IPS-20b (cell line): ENCODE measurements around the gene SLC6A18.

Experiments used
- H3K27ac ChIP-seq: one replicate; pipeline ENCODE4 v1.5.1; 2013; ENCODE audit warnings: low read length
- H3K27me3 ChIP-seq: 2 replicates; pipeline ENCODE4 v1.6.1; 2013; ENCODE audit warnings: mild to moderate bottlenecking, low read length, inconsistent platforms; ENCODE audit not compliant: insufficient read depth
- H3K36me3 ChIP-seq: 2 replicates; pipeline ENCODE4 v1.6.1; 2013; ENCODE audit warnings: low read depth, mild to moderate bottlenecking, inconsistent platforms, low read length, moderate library complexity; ENCODE audit not compliant: insufficient read depth
- H3K4me1 ChIP-seq: 2 replicates; pipeline ENCODE4 v1.6.1; 2013; ENCODE audit warnings: mild to moderate bottlenecking, control low read depth, inconsistent platforms, low read length, moderate library complexity; ENCODE audit not compliant: insufficient read depth
- H3K4me3 ChIP-seq: 2 replicates; pipeline ENCODE4 v1.5.1; 2013; ENCODE audit warnings: mild to moderate bottlenecking, low read length, inconsistent platforms
- H3K9ac ChIP-seq: 2 replicates; pipeline ENCODE4 v1.6.1; 2013; ENCODE audit warnings: low read depth, mild to moderate bottlenecking, inconsistent platforms, low read length, moderate library complexity
- H3K9me3 ChIP-seq: 2 replicates; pipeline ENCODE4 v1.6.1; 2013; ENCODE audit warnings: mild to moderate bottlenecking, low read depth, low read length, inconsistent platforms; ENCODE audit not compliant: insufficient read depth

SLC6A18 gene

DNA sequence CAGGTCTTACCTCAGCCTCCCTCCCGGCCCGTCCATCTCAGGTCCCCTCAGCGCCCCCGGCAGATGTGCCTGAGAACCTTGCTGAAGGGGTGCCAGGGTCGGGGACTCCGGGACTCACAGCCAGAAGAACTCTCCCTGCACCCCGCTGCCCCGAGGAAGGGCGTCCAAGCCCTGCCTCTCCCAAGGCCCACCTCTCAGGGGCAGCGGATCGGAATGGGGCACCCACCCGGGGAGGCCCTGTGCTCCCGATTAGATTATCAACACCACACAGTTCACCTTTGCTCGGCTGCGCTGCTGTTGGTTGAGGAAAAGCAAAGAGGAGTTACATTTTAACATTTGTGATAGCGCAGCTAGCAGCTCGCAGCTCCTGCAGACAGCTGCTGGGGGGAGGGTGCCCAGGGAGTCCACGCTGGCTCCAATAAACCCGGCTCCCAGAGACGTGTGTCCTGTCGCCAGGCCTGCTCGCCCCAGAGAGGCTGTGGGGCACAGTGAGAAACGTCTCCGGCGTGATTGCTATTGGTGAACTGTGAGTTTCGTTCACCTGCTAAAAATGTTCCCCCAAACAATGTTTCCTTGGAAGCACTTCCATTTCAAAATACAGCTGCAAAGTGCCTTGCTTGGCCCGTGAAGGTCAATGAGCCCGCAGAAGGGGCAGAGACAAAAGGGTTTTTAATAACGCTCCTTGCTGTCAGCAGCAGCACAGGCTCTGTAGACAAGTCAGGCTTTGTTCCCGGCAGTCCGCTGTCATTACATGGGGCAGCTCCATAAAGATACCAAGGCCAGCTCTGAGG, 42.4 kb upstream of the SLC6A18 start:
- H3K4me3 ChIP-seq, result no peak overlapping the region
- no peaks in the 10 kb centered on the region for H3K36me3 ChIP-seq
- H3K9me3 ChIP-seq, result no peaks in the 10 kb centered on the region
- no peak overlapping the region for H3K27ac ChIP-seq
- no peaks in the 10 kb centered on the region for H3K4me1 ChIP-seq
- H3K27me3 ChIP-seq, result no peaks in the 10 kb centered on the region
- H3K9ac ChIP-seq, result no peak overlapping the region

DNA sequence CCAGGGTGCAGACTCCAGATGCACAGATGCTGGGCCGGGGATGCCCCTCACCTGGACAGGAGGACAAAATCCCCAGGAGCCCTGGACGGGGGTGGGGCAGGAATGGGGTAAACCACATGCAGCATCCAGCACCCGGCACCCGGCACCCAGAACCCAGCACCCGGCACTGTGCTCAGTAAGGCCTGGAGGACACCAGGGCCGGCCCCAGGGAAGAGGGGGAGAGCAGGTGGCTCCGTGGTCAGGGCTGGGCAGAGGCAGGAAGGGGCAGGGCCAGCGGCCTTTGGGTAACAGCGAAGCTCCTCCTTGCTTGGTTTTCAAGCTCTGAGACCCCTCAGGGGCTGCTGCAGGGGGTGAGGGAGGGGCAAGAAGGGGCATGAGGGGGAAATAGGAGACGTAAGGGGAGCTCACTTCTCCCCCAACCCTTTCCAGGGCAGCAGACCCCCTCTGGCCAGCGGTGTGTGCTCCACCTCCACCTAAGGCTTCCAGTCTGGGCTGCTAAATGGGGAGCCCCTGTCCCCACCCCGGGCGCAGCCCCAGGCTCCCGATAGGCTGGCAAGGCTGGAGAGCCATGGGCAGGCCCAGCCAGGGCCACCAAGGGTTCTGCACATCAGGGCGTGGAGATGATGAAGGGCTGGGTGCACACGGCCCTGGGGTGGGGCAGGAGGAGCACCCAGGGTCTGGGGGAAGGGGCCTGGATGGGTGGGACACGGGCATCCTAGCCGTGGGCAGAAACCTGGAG, 41.6 kb upstream of the SLC6A18 start:
- Histone ChIP-seq H3K4me3 (no peak overlapping the region), H3K36me3 (no peaks in the 10 kb centered on the region), H3K27me3 (no peaks in the 10 kb centered on the region), H3K27ac (no peak overlapping the region), H3K9ac (no peak overlapping the region), H3K9me3 (no peaks in the 10 kb centered on the region), H3K4me1 (no peaks in the 10 kb centered on the region)

DNA sequence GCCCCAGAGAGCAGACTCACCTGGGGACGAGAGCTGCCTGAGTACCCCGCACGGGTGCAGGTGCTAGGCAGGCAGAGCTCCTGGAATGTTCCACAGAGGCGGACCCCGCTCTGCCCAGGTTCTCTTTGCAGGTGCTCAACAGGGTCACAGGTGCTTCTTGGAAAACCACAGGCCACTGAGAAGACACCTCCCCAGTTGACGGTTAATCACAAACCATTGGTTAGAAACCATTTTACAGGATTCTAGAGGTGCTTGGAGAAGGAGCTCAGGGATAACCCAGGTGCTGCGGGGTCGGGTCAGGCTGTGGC, 41.1 kb upstream of the SLC6A18 start:
- Histone ChIP-seq H3K9me3 (no peaks in the 10 kb centered on the region), H3K27ac (no peak overlapping the region), H3K36me3 (no peaks in the 10 kb centered on the region), H3K4me1 (no peaks in the 10 kb centered on the region), H3K27me3 (no peaks in the 10 kb centered on the region), H3K4me3 (no peak overlapping the region), H3K9ac (no peak overlapping the region)

DNA sequence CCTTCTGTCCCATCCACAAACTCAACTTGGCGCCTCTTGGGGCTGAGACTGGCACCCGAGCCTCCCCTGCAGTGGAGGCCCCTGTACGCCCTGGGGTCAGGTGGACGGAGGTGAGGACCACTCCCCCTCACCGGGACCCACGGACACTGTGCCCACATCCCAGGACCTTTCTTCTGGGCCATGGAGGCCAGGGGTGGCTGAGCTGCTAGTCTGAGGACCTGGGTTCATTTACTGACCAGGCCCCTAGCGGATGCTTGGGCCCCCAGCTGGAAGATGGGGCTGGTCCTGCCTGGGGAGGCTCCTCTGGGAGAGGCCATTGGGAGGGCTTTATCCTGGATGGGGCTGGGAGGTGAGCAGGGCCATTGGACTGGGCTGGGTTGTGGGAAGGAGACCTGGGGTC, 40.7 kb upstream of the SLC6A18 start:
- Histone ChIP-seq H3K4me3 (no peak overlapping the region), H3K27me3 (no peaks in the 10 kb centered on the region), H3K4me1 (no peaks in the 10 kb centered on the region), H3K27ac (no peak overlapping the region), H3K9me3 (no peaks in the 10 kb centered on the region), H3K36me3 (no peaks in the 10 kb centered on the region), H3K9ac (no peak overlapping the region)

DNA sequence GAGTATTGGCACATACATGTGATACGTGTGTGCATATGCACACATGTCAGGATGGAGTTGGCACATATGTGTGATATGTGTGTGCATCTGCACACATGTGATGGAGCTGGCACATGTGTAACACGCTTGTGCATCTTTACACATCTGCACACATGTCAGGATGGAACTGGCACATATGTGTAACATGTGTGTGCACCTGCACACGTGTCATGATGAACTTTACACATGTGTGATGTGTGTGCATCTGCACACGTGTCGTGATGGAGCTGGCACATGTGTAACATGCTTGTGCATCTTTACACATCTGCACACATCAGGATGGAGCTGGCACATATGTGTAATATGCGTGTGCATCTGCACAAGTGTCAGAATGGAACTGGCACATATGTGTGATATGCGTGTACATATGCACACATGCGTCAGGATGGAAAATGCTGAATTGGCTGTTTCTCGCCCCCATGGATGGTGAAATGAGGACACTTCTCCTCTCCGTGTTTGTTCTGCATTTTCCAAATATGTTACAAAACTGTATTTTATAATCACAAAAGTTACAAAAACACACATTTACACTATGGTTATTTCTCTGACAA, 40.0 kb upstream of the SLC6A18 start:
- Histone ChIP-seq H3K4me1 (no peaks in the 10 kb centered on the region), H3K9me3 (no peaks in the 10 kb centered on the region), H3K36me3 (no peaks in the 10 kb centered on the region), H3K27me3 (no peaks in the 10 kb centered on the region), H3K27ac (no peak overlapping the region), H3K4me3 (no peak overlapping the region), H3K9ac (no peak overlapping the region)

DNA sequence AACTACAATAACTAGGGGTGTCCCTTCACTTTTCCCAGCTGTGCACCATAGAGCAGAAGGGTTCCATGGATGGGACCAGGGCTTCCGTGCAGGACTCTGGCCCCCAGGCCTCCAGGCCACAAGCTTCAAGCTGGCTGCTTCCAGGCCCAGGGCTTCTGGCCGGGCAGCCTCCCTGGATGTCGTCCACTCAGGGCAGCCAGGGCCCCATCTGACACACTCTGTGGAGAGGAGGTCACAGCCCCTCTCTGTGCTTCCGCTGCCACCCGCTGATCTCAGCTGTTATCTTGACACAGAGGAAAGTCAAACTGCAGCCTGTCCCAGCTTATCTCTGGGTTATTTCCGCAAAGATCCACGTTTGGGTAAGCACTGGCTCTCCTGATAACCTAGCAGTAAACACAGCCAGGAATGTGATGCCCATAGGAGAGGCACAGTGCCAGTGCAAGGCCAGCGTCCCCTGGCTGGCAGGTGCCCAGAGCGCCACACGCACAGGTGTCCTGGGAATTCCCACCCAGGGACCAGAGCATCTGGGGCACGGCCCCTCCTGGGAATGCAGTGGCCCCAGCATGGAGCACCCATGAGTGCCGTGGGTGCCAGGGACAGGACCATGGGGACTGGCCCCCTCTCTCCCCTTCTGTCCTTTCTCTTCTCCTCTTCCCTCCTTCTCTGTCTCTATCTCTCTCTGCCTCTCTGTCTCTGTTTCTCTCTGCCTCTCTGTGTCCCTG, 39.4 kb upstream of the SLC6A18 start:
- no peaks in the 10 kb centered on the region for H3K9me3 ChIP-seq
- H3K9ac ChIP-seq, result no peak overlapping the region
- no peaks in the 10 kb centered on the region for H3K27me3 ChIP-seq
- H3K4me3 ChIP-seq, result no peak overlapping the region
- H3K27ac ChIP-seq, result no peak overlapping the region
- H3K4me1 ChIP-seq, result no peaks in the 10 kb centered on the region
- H3K36me3 ChIP-seq, result no peaks in the 10 kb centered on the region

DNA sequence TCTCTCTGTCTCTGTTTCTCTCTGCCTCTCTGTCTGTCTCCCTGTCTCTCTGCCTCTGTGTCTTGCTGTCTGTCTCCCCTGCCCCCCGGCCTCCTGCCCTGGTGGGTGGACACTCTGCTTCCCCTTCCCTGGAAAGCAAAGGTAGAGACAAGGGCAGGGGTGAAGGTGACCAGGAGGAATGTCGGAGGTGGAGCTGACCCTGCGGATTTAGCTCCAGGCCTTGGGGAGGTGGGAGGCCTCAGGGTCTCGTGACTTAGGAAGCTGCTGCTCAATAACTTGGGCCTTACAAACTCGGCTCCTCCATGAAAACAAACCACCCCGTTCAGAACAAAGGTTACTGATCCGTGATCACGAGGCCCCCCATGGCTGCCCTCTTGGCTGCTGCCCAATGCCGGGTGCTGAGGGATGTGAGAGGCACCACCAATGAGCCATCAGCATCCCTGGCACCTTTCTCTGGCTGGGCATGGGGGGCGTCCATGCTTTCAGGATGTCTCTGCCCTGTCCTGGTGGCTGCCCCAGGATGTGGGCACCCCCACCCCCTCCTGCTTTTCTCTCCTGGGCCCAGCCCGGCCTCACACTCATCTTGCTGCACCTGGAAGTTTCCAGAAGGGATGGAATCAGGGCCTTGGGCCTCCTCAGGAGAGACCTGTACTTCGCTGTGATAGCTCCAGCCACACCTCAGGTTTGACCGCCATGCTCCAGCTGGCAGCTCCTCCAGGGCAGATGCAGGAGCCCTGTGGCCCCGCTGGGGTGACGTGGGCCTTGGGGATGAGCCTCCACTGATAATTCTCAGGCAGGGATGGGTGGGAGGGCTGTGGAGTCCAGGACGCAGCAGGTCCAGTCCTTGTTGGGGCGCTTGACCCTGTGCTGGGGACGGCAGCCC, 38.6 kb upstream of the SLC6A18 start:
- H3K27me3 ChIP-seq, result no peaks in the 10 kb centered on the region
- no peaks in the 10 kb centered on the region for H3K9me3 ChIP-seq
- no peaks in the 10 kb centered on the region for H3K36me3 ChIP-seq
- no peak overlapping the region for H3K27ac ChIP-seq
- no peak overlapping the region for H3K4me3 ChIP-seq
- H3K9ac ChIP-seq, result no peak overlapping the region
- no peaks in the 10 kb centered on the region for H3K4me1 ChIP-seq

DNA sequence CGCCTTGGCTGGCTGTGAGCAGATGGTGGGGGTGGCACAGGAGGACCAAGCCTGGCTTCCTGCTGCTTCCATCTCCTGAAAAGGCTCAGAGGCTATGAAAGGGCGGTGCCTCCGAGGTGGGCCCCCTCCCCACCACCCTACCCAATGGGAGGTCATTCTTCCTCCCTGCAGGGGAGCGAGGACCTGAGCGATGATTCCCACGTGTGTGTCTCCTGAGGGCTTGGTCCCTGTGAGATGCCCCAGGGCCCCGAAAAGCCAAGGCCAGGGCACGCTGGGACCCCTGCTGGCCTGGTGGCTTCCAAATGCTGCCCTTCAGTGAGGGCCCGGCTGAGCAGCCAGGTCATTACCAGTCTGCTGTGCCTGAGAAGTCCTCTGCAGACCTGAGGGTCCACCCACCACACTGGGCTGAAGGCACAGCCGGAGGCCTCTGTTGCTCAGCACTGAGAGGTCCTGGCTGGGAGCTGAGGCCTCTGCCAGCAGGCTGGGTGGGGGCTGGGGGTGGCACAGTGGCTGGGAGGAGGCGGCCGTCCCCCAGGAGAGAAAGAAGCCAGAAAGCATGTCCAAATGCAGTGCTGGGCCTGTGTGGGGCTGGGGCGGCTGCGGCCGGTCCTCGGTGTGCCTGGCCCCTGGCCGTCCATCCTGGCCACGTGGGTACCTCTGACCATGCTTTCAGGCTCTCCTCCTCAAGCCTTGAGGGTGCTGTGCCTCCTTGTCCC, 37.8 kb upstream of the SLC6A18 start:
- Histone ChIP-seq H3K27me3 (peaks cover 5% of the 10 kb centered on the region; the same call in 1 of the 2 replicates), H3K9ac (no peak overlapping the region), H3K36me3 (no peaks in the 10 kb centered on the region), H3K4me1 (no peaks in the 10 kb centered on the region), H3K9me3 (no peaks in the 10 kb centered on the region), H3K4me3 (no peak overlapping the region), H3K27ac (no peak overlapping the region)

DNA sequence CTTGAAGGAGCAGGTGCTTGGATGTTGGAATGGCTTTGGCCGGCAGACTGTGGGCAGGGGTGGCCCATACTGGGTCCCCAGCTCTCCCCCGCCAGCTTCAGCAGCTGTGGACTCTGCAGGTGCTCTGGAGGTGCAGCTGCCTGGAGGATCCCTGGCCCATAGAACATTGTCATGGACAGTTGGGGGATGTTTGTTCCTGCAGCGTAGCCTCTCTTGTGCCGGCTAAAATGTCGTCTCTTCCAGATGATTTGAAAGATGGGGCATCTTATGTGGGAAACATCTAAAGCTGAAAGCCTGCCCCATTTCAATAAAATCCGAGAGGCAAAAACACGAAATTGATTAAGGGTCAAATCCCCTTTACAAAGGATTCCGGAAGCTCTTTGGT, 37.2 kb upstream of the SLC6A18 start:
- no peaks in the 10 kb centered on the region for H3K4me1 ChIP-seq
- H3K4me3 ChIP-seq, result no peak overlapping the region
- peaks cover 5% of the 10 kb centered on the region; the same call in 1 of the 2 replicates for H3K27me3 ChIP-seq
- H3K9me3 ChIP-seq, result no peaks in the 10 kb centered on the region
- H3K27ac ChIP-seq, result no peak overlapping the region
- H3K9ac ChIP-seq, result no peak overlapping the region
- no peaks in the 10 kb centered on the region for H3K36me3 ChIP-seq

DNA sequence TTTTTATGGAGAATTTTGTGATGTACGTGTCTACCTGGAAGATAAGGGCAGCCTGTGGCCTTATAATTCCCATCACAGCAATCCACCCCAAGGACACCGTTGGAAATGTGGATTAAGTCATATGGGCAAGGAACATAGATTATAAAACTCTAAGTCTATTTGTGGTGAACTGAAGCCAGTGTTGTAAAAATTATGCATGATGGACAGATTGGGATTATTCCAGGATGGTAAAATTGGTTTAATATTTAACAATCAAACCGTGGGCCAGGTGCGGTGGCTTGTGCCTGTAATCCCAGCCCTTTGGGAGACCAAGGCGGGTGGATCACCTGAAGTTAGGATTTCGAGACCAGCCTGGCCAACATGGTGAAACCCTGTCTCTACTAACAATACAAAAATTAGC, 36.7 kb upstream of the SLC6A18 start:
- Histone ChIP-seq H3K36me3 (no peaks in the 10 kb centered on the region), H3K27ac (no peak overlapping the region), H3K9me3 (no peaks in the 10 kb centered on the region), H3K4me3 (no peak overlapping the region), H3K4me1 (no peaks in the 10 kb centered on the region), H3K9ac (no peak overlapping the region), H3K27me3 (peaks cover 7% of the 10 kb centered on the region; the same call in 1 of the 2 replicates)
